ENCODE data around the gene C2orf78. TPM values are rescaled to one million over a fixed set of nuclear protein-coding genes. Genes with fewer than 3 reads are reported as not detected.

Gene C2orf78
- total and polyA plus RNA-seq, 9 of the 15 experiments (the other 6 are each of a cell fraction or from before 2014, with no cell fraction given), result 0.04 to 0.28 (median 0.20) TPM

DNA sequence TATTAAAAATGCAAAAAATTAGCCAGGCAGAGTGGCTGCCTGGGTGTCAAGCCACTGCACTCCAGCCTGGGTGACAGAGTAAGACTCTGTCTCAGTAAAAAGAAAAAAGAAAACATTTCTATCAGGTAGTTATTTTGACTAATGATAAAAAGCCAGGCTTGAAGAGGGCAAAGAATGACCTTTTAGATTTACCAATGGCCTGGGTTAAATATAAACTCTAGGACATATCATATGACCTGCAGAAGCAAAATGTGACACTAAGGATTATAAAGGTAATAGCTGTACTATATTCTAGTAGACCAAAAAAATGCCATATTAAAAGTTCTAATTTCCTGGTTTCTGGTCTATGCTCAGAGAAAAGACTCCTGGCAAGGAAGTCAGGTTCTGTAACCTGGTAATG, 28.7 kb downstream of the C2orf78 start:
- Histone ChIP-seq H3K4me3 (no peak overlapping the region), H4K20me1 (replicated peaks; ENCODE audit: control insufficient read depth, insufficient read depth, low read length) (no peaks in the 10 kb centered on the region), H2AFZ (ENCODE audit: low read depth, low read length) (peak overlapping the region; percentile 63), H3K9ac (ENCODE audit: insufficient read depth in 1 of 2, low read depth in 2 of 2, low read length in 2 of 2) (0 out of 4 replicates have a peak overlapping the region, but pooled peaks of 1 of the 2 experiments have one; percentile 8), H3K27ac (ENCODE audit: extremely low read depth, low read depth, low read length) (peak overlapping the region; percentile 13; the same call in 1 of the 3 replicates), H3K9me3 (replicated peaks; ENCODE audit: control insufficient read depth, insufficient read depth, low read depth, low read length) (no peaks in the 10 kb centered on the region), H3K27me3 (ENCODE audit: control insufficient read depth in 2 of 2, insufficient read depth in 2 of 2, low read length in 2 of 2) (no peaks in the 10 kb centered on the region), H3K9me1 (ENCODE audit: control insufficient read depth, insufficient read depth, low read length) (no peaks in the 10 kb centered on the region), H3K4me1 (replicated peaks in 1 of 2; ENCODE audit: control insufficient read depth in 2 of 2, insufficient read depth in 2 of 2, low read length in 2 of 2) (peaks cover 0 to 14% of the 10 kb centered on the region in 2 experiments; a peak in 2 of 5 replicates), H3K4me2 (ENCODE audit: insufficient read depth, low read length) (peak overlapping the region; percentile 60; the same call in 1 of the 2 replicates), H3K79me2 (ENCODE audit: control insufficient read depth, insufficient read depth, low read length) (no peaks in the 10 kb centered on the region), H3K36me3 (ENCODE audit: control insufficient read depth, insufficient read depth, low read length) (no peaks in the 10 kb centered on the region)
- no TSS peak for BruUV-seq (replicated peaks)
- FAIRE-seq, result no peak
- ChIA-PET POLR2A (interaction anchor here (0.9 to 1.4 kb wide), 2 partner anchors 10 to 214 kb away, joined by 3 to 6 read pairs; no protein-coding TSS in a partner anchor), CTCF (ENCODE audit: low intra/inter-chr PET ratio) (interaction anchor here (0.7 kb wide), 1 partner anchor 128 kb away, joined by 3 read pairs; no protein-coding TSS in a partner anchor)
- DNase-seq (ENCODE audit: extremely low read depth in 1 of 4, low spot score in 3 of 4), result no peak
- in situ Hi-C loops (cut with MboI), result no loop called here
- intact Hi-C loops (cut with micrococcal nuclease), result no loop called here
- TF ChIP-seq RBM39 (optimal IDR thresholded peaks at IDR 0.05; ENCODE audit: low read depth, low read length) (no peak), NRF1 (conservative IDR thresholded peaks at IDR 0.05 in 1 of 2, IDR thresholded peaks at IDR 0.05 in 1 of 2) (no peak), XRCC5 (IDR thresholded peaks at IDR 0.05; ENCODE audit: low read depth, low read length) (no peak), PRDM10 (IDR thresholded peaks at IDR 0.05; ENCODE audit: partially characterized antibody) (no peak), MBD2 (IDR thresholded peaks at IDR 0.05; ENCODE audit: borderline replicate concordance, low read depth) (no peak), SMARCB1 (IDR thresholded peaks at IDR 0.05; ENCODE audit: insufficient read length, low read depth) (no peak), ZNF644 (tag; IDR thresholded peaks at IDR 0.05; ENCODE audit: low read depth) (no peak), NCOA6 (IDR thresholded peaks at IDR 0.05) (no peak), FUS (optimal IDR thresholded peaks at IDR 0.05; ENCODE audit: low read depth, low read length) (no peak)
- peak; percentile 22; the same call in 1 of the 3 replicates for ATAC-seq
